HG03095 (cell line): ENCODE data around the gene TPT1.
A peak's percentile ranks its signal among the peaks of the same experiment; 100 is the strongest.
"Not testable (repeated sequence)": the region's sequence is repeated elsewhere in the genome, so short reads cannot be mapped to it uniquely, and the experiment has no call there.

Experiments used
- ATAC-seq: cut with Tn5 transposase; IDR thresholded peaks from one replicate; pipeline ENCODE4 v1.9.1; 2021; ENCODE audit warnings: moderate library complexity; ENCODE audit not compliant: unreplicated experiment

TPT1 gene

GRCh38 chr13:45306966-45307365 is 34.0 kb downstream of the TPT1 start:
- ATAC-seq = no peak

DNA sequence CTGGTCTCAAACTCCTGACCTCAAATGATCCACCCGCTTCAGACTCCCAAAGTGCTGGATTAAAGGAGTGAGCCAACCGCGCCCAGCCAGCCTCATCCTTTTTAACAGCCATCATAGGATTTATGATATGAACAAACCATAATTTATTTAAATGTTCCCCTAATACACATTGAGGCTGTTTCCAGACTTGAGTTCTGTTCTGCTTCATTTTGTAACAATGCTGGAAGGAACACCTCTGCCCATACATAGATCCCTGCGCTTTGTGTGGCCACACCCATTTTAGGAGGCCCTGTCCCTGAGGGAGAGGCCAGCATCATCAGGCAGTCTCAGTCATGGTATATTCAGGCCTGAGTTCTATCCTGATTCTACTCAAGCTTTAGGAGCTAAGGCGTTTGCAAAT is 35.9 kb downstream of the TPT1 start:
- ATAC-seq = no peak

- no peak for ATAC-seq
These were observed 37.1 kb downstream of the TPT1 start for GRCh38 chr13:45303866-45304265.

DNA sequence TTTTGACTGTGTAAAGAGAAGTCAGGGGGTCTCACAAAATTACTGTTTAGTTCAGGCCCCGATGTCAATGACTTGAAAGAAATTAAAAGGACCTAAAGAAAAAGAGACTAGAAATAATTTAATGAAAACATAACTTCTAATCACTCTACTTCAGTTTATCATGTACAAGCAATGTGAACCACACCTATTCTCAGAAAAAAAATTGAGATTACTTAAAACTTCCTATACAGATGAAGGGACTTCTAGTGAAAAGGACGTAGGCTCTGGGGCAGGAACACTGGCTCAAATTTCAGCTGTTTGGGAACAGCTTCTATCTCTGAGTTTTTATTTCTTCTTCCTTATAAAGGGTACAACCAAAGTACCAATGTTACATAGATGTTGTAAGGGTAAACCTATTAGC is 38.0 kb downstream of the TPT1 start:
- no peak for ATAC-seq

- no peak for ATAC-seq
These were observed 38.5 kb downstream of the TPT1 start for GRCh38 chr13:45302507-45302906.

DNA sequence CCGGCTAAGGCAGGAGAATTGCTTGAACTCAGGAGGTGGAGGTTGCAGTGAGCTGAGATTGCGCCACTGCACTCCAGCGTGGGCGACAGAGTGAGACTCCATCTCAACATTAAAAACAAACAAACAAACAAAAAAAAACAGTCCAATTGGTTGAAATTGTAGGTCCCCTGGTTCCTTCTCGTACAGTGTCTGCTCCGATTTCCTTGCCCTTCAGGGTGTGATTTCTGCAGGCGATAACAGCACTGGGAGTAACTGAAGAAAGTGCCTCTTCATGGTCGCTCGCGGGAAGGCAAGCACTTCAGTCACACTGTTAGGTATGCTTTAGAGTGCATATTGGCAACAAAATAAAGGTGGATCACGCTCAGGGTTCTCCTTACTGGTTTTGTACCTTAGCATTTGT is 39.7 kb downstream of the TPT1 start:
- no peak for ATAC-seq

DNA sequence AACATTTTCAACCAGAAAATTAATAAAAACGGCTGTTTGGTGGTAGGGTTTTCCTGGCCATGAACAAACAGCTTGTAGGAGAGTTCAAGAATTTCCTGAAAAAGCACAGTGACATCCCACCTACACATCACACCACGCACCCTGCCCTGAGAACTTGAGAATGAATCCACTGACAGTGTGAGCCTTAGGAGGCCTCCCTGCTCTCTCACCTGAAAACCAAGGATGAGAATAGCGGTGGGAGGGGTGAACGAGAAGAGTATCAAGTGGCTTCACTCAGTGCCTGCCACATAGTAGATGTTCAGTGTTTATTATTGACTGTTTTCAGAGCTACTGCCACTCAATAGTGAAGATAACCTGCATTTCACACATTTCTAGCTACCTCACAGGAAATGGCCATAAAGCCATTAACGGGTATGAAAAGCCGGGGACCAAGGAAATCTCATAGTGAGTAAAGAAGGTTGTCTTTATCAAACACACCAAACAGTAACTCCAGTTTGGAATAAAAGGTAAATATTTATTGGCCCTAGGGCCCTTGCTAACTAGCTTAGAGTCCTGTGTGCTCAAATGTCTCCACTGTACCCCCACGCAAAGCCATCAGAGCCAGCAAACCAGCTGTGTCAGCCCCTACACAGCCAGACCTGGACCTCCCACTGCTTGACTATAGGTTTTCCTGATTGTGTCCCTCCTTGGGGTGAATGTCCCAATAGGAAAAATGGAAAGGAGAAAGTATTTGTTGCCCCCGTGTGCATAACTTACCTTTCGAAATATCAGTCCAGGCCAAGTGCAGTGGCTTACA is 40.6 kb downstream of the TPT1 start:
- no peak for ATAC-seq

DNA sequence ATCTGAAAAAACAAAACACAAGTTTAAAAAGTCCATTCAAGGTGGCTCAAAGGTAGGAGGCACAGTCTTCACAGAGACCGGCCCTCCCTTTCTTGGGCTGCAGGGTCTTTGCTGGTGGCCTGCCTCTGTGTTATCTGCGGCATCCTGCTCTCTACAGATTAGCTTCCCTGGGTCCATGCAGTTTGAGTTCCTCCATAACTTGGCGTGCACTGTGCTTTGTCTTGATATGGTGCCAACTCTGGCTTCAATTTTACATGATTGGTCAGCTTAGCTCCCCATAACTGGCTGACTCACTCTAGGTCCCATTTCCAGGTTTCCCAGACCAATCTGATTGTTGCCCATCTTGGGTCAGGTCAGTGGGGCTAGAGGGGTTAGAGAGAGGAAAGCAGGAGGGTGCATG is 41.8 kb downstream of the TPT1 start:
- no peak for ATAC-seq

GRCh38 chr13:45298550-45298949 is 42.4 kb downstream of the TPT1 start:
- ATAC-seq = not testable (repeated sequence)

DNA sequence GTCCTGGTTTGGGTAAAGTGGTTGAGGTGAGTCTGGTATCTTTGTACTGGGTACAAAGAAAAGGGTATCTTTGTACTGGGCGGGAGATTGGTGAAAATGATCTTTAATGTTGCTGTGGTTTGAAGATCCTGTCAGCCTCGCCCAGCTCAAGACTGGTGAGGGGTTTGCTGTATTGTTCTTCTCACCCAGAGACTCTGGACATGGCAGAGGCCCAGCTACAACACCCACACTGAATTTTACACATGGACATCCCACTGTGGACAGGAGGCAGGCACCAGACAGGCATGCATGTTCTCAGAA is 42.8 kb downstream of the TPT1 start:
- no peak for ATAC-seq

DNA sequence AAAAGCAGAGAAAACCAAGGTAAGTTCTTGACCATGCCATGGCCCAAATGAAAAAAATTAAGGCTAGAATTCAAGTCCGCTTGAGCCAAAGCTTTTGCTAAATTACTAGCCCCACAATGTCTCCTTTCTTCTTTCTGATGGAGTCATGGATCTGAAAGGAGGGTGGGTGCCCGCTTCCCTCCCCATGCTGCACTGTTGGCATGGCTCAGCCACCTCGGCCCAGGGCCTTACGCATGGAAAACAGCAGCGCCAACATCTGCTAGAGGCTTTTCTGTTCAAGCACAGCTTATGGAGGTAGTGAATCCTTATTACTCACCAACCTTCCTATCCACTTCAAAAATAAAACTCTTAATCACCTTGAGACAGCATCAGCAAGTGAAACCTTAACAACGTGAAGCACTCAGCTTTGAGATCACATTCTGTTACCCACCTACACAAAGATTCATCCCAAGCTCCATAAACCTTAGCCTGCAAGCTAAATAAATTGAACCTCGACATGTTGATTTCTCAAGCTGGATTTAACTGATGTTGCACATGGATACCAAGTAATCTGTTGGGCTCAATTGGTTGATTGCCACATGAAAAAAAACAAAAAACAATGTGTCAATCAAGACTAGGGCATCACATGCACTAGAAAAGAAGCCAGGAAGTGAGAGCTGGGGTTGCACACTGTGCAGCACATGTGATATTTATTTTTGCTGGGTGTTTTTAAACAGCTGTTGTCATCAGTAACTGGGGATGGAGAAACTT is 43.4 kb downstream of the TPT1 start:
- peak; percentile 70 for ATAC-seq

DNA sequence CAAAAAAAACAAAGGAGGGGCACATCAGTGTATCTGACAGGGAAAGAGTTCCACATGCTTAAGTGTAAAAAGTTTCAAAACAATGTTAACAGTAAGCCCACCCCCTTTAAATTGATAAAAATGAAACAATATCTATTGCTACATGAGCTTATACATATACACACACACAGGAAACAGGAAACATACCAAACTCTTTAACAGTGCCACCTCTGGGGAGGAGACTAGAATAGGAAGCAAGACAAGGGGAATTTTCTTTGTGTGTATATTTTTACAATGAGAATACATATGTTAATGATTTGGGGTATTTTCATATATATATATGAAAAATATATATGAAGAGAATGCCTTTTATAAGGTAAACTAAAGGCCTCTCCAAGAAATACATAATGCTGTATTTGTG is 44.7 kb downstream of the TPT1 start:
- ATAC-seq = no peak

GRCh38 chr13:45295536-45295935 is 45.4 kb downstream of the TPT1 start:
- ATAC-seq = no peak

GRCh38 chr13:45292176-45292575 is 48.8 kb downstream of the TPT1 start:
- no peak for ATAC-seq

- no peak for ATAC-seq
These were observed 50.9 kb downstream of the TPT1 start for GRCh38 chr13:45289936-45290563.
